BLaER1 (cell line): ENCODE measurements around the gene IQCF5.

ENCODE experiments used
- H3K27ac ChIP-seq: shearing (Covaris generic); formaldehyde crosslinking; 2 replicates; pipeline ENCODE4 v1.8.1; 2022
- H3K27me3 ChIP-seq: shearing (Covaris generic); formaldehyde crosslinking; 2 replicates; pipeline ENCODE4 v1.8.1; 2022
- H3K36me3 ChIP-seq: shearing (Covaris generic); formaldehyde crosslinking; 2 replicates; pipeline ENCODE4 v1.8.1; 2022
- H3K4me1 ChIP-seq: shearing (Covaris generic); formaldehyde crosslinking; 2 replicates; pipeline ENCODE4 v1.8.1; 2022
- H3K4me2 ChIP-seq: shearing (Covaris generic); formaldehyde crosslinking; 2 replicates; pipeline ENCODE4 v1.8.1; 2022
- H3K4me3 ChIP-seq: shearing (Covaris generic); formaldehyde crosslinking; 2 replicates; pipeline ENCODE4 v1.8.1; 2022
- H3K9ac ChIP-seq: shearing (Covaris generic); formaldehyde crosslinking; 2 replicates; pipeline ENCODE4 v1.8.1; 2022
- H3K9me3 ChIP-seq: shearing (Covaris generic); formaldehyde crosslinking; 2 replicates; pipeline ENCODE4 v1.8.1; 2022
- H4K20me1 ChIP-seq: shearing (Covaris generic); formaldehyde crosslinking; 2 replicates; pipeline ENCODE4 v1.8.1; 2022
- Cebpa-rat ChIP-seq: shearing (Covaris generic); IDR thresholded peaks from 2 replicates; pipeline ENCODE4 v1.8.1; 2022

IQCF5 gene

DNA sequence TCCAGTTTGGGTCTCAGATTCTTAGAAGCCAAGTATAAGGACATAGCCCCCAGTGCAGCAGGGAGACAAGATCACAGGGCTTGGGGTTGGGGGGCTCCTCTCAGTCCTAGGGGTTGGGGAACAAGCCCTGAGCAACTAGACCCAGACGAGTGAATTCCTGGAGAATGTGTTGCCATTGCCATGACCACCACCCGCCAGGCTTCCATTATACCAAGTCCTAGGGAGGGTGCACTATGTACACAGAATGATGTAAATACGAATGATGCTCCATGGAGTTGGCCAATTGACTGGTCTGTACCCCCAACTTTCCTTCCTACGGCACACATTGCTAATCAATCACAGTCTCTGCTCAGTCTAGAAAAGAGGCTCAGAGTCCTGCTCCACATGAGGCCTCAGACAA lies 19.0 kb upstream of the IQCF5 start:
- Histone ChIP-seq H3K4me1 (no peaks in the 10 kb centered on the region), H3K27ac (no peak overlapping the region), H3K9me3 (no peaks in the 10 kb centered on the region), H3K36me3 (no peaks in the 10 kb centered on the region), H3K4me2 (no peak overlapping the region), H3K27me3 (no peaks in the 10 kb centered on the region), H4K20me1 (no peaks in the 10 kb centered on the region), H3K9ac (no peak overlapping the region), H3K4me3 (no peak overlapping the region)
- TF ChIP-seq Cebpa-rat = no peak

GRCh38 chr3:51891242-51892039 lies 16.0 kb upstream of the IQCF5 start:
- Histone ChIP-seq H3K36me3 (no peaks in the 10 kb centered on the region), H3K4me1 (no peaks in the 10 kb centered on the region), H3K4me3 (no peak overlapping the region), H4K20me1 (no peaks in the 10 kb centered on the region), H3K27me3 (no peaks in the 10 kb centered on the region), H3K4me2 (no peak overlapping the region), H3K27ac (no peak overlapping the region), H3K9me3 (no peaks in the 10 kb centered on the region), H3K9ac (no peak overlapping the region)
- no peak for TF ChIP-seq Cebpa-rat

GRCh38 chr3:51888463-51889105 lies 13.2 kb upstream of the IQCF5 start:
- Histone ChIP-seq H3K9me3 (no peaks in the 10 kb centered on the region), H3K4me3 (no peak overlapping the region), H3K27me3 (no peaks in the 10 kb centered on the region), H3K4me1 (0 out of 2 replicates have a peak, but pooled peaks cover 4% of the 10 kb centered on the region), H3K27ac (no peak overlapping the region), H4K20me1 (no peaks in the 10 kb centered on the region), H3K4me2 (no peak overlapping the region), H3K36me3 (no peaks in the 10 kb centered on the region), H3K9ac (no peak overlapping the region)
- no peak for TF ChIP-seq Cebpa-rat

- H3K27ac ChIP-seq = no peak overlapping the region
- H3K4me3 ChIP-seq = no peak overlapping the region
- no peaks in the 10 kb centered on the region for H3K9me3 ChIP-seq
- H3K9ac ChIP-seq = no peak overlapping the region
- H4K20me1 ChIP-seq = no peaks in the 10 kb centered on the region
- H3K36me3 ChIP-seq = no peaks in the 10 kb centered on the region
- H3K4me2 ChIP-seq = no peak overlapping the region
- H3K27me3 ChIP-seq = no peaks in the 10 kb centered on the region
- no peak for TF ChIP-seq Cebpa-rat
- H3K4me1 ChIP-seq = 0 out of 2 replicates have a peak, but pooled peaks cover 4% of the 10 kb centered on the region
Measured at GRCh38 chr3:51887620-51888019, 12.2 kb upstream of the IQCF5 start.

DNA sequence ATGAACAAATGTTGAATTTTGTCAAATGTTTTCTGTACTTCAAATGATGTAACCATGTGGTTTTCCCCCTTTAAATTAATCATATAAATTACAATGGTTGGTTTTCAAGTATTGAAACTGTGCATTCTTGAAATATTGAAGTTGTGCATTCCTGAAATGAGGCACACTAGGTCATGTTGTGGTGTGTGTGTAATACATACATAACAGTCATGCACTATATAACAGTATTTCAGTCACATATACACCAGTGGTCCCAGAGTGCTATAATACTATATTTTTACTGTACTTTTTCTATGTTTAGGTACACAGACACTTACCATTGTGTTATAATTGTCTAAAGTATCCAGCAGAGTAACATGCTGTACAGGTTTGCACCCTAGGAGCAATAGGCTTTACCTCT lies 11.0 kb upstream of the IQCF5 start:
- Histone ChIP-seq H4K20me1 (no peaks in the 10 kb centered on the region), H3K36me3 (no peaks in the 10 kb centered on the region), H3K27ac (no peak overlapping the region), H3K9me3 (no peaks in the 10 kb centered on the region), H3K4me3 (no peak overlapping the region), H3K27me3 (no peaks in the 10 kb centered on the region), H3K4me2 (no peak overlapping the region), H3K9ac (no peak overlapping the region), H3K4me1 (0 out of 2 replicates have a peak, but pooled peaks cover 4% of the 10 kb centered on the region)
- TF ChIP-seq Cebpa-rat = no peak

- no peaks in the 10 kb centered on the region for H3K36me3 ChIP-seq
- H3K4me1 ChIP-seq = peaks cover 13% of the 10 kb centered on the region
- no peak overlapping the region for H3K4me2 ChIP-seq
- H3K4me3 ChIP-seq = no peak overlapping the region
- H3K27ac ChIP-seq = no peak overlapping the region
- H3K27me3 ChIP-seq = no peaks in the 10 kb centered on the region
- H3K9ac ChIP-seq = no peak overlapping the region
- no peaks in the 10 kb centered on the region for H4K20me1 ChIP-seq
- H3K9me3 ChIP-seq = no peaks in the 10 kb centered on the region
- TF ChIP-seq Cebpa-rat = no peak
Measured at GRCh38 chr3:51879937-51880336, 4.5 kb upstream of the IQCF5 start.

DNA sequence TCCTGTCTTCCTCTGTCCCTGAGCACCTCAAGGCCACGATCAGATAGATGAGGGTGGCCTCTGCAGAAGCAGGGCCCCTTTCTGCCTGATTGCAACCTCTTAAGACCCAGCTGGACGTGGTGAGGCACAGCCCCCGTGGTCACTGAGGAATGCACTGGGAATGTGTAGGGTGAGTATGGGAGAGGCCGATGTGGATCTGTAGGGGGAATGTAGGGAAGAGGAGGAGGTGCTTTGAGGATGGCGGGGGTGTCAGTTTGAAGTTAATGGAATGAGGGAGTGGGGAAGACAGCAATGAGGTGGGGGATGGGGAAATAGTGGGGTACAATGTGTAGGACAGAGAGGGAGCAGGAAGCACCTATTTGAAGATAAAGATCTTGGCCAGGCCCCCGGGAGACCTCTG lies 785 bp upstream of the IQCF5 start:
- Histone ChIP-seq H3K4me3 (no peak overlapping the region), H3K27me3 (no peaks in the 10 kb centered on the region)

DNA sequence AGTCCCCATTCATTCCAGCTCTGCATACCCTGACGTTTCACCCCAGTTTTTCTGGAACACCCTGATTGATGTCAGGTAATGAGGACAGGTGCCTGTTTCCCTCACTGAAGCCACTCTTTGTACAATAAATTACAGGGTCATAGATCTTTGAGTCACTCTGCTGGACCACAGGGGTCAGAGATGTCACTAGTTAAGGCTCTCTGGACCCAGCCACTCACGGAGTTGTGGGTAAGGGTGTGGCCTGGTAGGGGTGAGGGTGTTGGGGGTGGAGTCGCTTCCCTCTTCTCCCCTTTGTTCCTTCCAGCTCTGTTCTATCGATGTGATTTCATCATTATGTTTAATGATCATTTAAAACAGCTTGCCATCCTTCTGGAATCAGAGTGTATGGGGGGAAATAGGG lies 512 bp downstream of the IQCF5 start:
- H3K4me3 ChIP-seq = no peak overlapping the region
- peaks cover 9% of the 10 kb centered on the region for H3K4me1 ChIP-seq
- no peak overlapping the region for H3K27ac ChIP-seq
- H3K4me2 ChIP-seq = no peak overlapping the region
- no peaks in the 10 kb centered on the region for H3K36me3 ChIP-seq
- no peak overlapping the region for H3K9ac ChIP-seq
- no peaks in the 10 kb centered on the region for H4K20me1 ChIP-seq
- no peaks in the 10 kb centered on the region for H3K27me3 ChIP-seq
- no peak for TF ChIP-seq Cebpa-rat
- no peaks in the 10 kb centered on the region for H3K9me3 ChIP-seq

More for the DNA sequence above, 785 bp upstream of the IQCF5 start:
- no peak for TF ChIP-seq Cebpa-rat
- Histone ChIP-seq H3K4me1 (peaks cover 9% of the 10 kb centered on the region), H3K4me2 (no peak overlapping the region), H3K9ac (no peak overlapping the region), H3K9me3 (no peaks in the 10 kb centered on the region), H4K20me1 (no peaks in the 10 kb centered on the region), H3K36me3 (no peaks in the 10 kb centered on the region), H3K27ac (no peak overlapping the region)

- Histone ChIP-seq H3K27ac (no peak overlapping the region), H3K4me1 (peaks cover 9% of the 10 kb centered on the region), H4K20me1 (no peaks in the 10 kb centered on the region), H3K4me3 (no peak overlapping the region), H3K4me2 (no peak overlapping the region), H3K9me3 (no peaks in the 10 kb centered on the region), H3K27me3 (no peaks in the 10 kb centered on the region), H3K36me3 (no peaks in the 10 kb centered on the region), H3K9ac (no peak overlapping the region)
- TF ChIP-seq Cebpa-rat = no peak
Measured at GRCh38 chr3:51874411-51874810, 990 bp downstream of the IQCF5 start.

DNA sequence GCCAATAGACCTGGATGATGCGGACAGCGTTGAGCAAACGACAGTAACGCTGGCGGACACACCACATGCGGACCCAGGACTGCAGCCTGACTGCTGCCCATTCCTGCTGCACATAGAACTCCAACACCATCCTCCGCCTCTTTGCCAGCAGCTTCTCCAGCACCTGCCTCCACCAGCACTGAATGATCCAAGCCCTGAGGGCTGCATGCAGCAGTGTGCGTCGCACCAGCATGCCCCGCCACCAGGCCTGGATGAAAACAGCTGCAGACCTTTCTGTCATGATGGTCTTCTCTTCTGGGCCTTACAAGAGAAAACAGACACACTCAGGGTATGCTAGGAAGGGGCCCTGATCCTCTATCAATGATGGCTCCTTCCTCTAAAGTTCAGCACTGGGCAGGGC lies 1.5 kb downstream of the IQCF5 start:
- H3K36me3 ChIP-seq = no peaks in the 10 kb centered on the region
- no peak overlapping the region for H3K27ac ChIP-seq
- H3K4me3 ChIP-seq = no peak overlapping the region
- no peaks in the 10 kb centered on the region for H3K27me3 ChIP-seq
- no peak for TF ChIP-seq Cebpa-rat
- no peaks in the 10 kb centered on the region for H4K20me1 ChIP-seq
- peaks cover 9% of the 10 kb centered on the region for H3K4me1 ChIP-seq
- no peaks in the 10 kb centered on the region for H3K9me3 ChIP-seq
- no peak overlapping the region for H3K4me2 ChIP-seq
- H3K9ac ChIP-seq = no peak overlapping the region
